CD4-positive, alpha-beta T cell treated with Interleukin-6 at 100 ng/mL for 8 hours (primary cell): ENCODE data around the gene LTBP1.

Experiments
- DNase-seq: peaks from one replicate; pipeline ENCODE4 v3.0.0-alpha.2; 2020; ENCODE audit warnings: mixed read lengths, low spot score

The LTBP1 gene

DNA sequence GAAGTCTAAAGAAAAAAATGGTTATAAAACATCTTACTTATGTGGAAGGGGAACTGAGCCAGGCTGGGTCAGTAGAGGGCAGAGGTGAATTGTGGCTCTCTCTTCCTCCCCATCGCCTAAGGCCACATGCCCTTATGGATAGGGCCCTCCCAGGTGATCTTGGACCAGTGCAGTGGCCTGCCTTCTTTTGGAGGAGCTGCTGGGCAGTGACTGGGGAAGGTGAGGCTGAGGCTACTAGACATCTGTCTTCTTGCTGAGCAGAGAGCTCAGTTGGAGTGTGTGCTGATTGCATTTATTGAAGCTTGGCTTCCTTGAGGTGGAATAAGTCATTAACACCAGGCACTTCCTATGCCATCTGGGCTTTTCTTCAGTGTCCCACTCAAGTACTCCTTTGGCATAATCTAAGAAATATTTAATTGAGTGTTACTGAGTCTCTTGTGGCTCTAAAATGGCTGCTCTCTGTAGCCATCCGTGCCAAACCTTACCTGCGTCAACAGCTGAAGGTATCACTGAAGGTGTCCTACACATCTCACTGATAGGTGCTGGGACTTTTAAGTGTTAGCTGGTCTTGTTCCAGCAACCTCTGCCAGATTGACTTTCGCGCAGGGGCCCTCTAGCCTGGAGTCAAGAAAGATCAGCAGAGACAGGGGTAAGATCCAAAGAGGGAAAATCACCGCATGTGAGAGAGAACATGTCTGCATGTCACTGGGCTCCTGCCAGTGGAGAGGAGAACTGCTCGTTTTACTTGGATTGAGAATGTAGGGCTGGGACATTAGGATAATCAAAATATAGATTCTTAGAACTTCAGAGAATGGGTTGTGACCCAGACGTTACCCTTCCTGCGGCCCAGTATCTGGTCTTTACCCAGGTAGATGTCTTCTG is 256.1 kb downstream of the LTBP1 start:
- DNase-seq, result no peak

DNA sequence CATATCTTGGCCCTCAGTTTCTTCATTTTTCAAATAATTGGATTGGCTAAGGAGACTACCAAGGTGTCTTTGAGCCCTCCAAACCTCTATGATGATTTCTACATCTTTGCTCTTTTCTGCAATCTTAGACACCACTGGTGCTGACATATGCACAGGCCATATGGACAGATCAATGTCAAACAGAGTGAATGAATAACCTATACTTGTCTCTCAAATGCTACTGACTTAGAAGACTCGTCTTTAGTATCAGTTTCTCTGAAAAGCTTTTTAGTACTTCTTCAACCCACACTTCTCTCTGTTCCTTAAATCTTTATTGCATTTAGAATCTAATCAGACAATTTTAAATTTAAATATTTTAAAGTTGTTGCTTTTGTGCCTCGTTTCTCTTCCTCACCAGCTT is 258.2 kb downstream of the LTBP1 start:
- no peak for DNase-seq

DNA sequence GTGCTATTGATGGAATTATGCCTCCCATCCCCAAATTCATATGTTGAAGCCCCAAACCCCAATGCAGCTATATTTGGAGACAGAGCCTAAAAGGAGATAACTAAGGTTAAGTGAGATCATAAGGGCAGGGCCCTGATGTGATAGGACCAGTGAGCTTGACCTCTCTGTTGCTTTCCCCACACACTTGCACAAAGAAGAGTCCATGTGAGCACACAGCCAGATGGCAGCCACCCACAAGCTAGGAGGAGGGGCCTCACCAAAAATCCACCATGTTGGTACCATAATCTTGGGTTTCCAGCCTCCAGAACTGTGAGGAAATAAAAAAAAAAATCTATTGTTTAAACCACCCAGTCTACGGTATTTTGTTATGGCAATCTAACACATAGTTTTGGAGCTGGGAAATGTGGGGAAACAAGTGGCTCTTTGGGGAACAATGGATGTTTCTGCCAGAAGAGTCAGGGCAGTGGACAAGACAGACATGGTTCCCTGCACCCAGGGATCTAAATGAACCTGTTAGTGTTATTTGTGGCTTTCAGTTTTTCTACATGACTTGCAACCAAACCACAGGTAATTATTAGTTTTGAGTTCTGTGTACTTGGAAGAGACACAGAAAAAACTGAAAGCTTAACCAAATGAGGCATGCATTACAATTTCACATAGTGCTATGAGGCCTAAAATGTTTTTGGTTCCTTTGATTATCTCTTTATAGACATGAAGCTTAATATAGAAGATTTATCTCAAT is 259.1 kb downstream of the LTBP1 start:
- DNase-seq, result no peak

DNA sequence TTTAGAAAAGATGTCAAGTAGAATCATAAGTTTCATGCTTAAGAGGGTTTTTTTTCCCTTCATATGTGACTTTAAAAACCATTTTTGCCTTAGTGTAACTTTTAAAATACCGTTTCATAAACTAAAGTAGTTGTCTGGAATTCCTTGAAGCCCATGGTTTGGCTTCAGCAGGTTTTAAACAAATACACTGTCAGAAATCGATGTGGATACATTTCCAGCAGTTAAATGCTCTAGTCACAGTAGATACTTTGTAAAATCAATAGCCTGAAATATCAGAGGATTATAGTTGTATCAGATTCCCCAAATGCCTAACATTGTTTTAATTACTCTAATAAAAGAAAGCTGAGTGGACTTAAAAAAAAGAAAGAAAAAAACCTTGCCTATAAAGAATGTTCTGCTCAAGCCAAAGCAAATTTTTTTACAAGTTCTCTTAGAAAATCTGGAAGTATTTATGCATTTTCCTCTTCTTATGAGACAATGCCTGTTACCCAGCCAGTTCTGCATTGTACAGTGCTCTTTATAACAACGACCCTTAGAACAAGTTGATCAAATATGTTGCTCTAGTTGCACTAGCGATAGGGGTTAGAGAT is 260.5 kb downstream of the LTBP1 start:
- DNase-seq, result no peak

GRCh38 chr2:33208400-33208799 is 261.6 kb downstream of the LTBP1 start:
- DNase-seq, result no peak

DNA sequence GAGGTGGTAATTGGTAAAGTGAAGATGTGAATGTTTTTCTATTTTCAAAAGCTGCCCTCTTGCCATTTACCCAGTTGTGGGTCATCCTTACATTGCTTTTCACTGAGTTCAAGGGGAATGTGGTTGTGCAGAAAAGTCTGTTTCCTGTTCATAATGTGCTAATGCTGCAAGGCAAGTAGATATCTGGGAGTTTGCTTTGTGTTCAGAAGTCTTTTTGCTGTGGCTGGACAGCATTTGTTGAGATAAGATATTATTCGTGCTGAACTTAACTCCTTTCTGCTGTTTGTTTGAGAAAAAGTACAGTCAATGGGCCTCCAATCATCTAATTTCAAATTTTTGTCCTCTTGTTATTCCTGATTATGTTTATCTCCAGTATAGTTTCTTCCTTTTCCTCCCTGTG is 263.2 kb downstream of the LTBP1 start:
- DNase-seq, result no peak

- DNase-seq, result no peak
Observed at GRCh38 chr2:33210626-33211025, 263.9 kb downstream of the LTBP1 start.

DNA sequence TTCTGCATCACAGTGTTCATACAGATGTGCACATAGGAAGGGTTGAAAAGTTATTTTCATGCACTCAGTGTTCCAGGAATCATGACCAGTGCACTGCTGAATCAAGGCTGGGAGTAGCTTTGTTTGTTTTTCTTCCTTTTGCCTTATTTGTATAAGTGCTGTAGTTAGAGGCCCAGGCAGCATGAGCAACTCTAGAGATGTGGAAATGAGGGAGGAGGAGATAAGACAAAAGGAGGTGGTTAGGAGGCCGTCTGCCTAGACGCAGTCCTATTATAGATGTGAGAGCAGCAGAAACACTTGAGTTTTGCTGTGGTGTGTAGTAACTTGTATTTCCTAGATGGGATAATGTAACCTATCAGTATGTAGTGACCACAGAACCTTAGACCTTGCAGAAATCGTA is 265.4 kb downstream of the LTBP1 start:
- DNase-seq, result no peak

DNA sequence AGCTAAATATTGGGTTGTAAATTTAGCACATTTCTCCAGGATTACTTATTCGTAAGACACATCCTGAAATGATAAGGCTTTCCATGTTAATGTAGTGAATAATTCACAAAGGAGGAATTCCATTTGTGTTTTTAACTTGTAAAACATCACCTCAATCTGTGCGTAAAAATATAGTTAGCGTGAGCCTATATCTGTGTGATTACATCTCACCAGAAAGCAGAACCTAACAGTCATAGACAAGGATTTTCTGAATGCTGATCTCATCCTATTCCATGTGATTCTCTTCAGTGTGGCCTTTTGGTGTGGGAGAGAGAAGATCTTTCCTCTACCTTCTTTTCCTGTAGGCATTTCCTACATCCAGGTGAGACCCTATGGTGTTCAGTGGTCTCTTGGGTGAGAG is 266.5 kb downstream of the LTBP1 start:
- no peak for DNase-seq

GRCh38 chr2:33213648-33214047 is 266.9 kb downstream of the LTBP1 start:
- DNase-seq, result no peak

DNA sequence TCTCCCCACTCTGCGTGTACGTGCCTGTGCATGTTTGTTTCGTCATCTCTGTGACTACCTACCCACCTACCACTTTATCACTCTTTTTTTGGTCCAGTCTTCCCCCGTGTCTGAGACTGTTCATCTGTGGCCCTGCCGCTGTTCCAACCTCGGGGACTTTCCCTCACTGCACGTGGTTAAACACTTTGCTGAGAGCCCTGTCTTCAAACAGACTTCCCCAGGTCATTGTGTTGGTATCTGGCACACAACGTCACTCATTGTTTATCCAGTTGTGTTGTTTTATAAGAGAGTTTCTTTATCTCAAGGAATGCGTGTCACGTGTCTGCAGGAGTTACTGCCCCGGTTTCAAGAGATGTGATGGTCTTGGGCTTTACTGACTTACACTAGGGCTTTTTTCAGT is 267.7 kb downstream of the LTBP1 start:
- DNase-seq, result no peak

DNA sequence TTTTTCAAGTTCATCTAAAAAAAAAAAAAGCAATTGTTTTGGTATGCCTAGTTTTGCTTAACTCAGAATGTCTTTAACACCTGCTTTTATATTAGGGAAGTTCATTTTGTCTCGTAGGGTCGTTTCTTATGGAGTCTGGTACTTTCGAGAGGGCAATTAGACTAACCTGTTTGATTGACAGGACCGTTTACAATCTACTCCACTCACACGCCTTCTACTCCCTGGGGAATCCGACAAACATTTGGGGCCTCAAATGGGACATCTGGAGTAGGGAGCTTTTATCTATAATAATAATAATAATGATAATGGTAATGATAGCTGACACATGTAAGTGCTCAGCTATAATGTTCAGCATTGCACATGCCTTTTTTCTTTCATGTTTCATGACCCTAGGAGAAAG is 268.1 kb downstream of the LTBP1 start:
- no peak for DNase-seq

DNA sequence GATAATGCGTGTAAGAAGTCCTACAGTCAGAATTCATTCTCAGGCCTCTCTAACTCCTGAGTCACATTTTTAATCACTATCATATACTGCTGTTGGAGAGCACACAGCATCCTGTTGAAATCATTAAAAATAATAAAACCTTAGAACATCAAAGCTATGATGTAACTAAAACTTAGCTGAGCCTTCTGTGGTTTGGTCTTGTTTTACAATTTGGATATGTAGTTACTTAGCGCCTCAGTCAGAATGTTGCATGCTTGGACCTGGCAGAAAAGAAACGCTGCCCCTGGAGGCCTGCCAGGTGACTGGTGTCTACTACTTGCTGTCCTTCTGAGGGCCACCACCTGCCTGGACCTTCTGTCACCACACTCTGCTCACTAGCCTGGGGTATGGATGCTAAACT is 268.5 kb downstream of the LTBP1 start:
- DNase-seq, result no peak

- DNase-seq, result no peak
Observed at GRCh38 chr2:33215983-33216382, 269.2 kb downstream of the LTBP1 start.

DNA sequence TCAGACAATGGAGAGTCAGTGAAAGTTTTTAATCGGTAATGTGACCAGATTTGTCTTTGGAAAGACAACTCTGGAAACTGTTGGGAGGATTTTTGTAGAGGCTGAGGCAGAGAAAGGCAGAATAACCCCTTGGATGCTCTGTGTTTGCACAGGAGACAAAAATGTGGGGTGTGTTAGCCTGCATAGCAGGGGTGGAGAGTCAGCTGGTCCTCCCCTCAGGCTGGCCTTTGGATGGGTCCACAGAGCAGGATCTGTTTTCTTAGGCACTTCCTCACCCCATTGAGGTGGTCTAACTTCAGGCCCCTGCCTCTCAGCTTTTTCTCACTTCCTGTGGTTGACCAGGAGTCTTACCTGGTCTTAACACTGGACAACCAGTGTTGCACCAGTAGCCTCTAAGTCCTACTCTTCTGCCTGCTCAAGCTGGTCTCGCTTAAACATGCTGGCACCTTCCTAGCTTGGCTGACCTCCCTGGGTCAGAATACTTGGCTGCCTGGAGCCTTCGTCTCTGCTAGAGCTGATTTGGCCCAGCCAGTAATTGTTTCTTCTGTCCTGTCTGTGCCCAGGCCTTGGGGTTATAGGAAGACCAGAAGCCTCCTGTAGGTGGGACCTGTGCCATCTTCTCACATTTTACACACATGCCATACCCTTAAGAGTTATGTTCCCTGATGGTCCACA is 269.9 kb downstream of the LTBP1 start:
- no peak for DNase-seq

DNA sequence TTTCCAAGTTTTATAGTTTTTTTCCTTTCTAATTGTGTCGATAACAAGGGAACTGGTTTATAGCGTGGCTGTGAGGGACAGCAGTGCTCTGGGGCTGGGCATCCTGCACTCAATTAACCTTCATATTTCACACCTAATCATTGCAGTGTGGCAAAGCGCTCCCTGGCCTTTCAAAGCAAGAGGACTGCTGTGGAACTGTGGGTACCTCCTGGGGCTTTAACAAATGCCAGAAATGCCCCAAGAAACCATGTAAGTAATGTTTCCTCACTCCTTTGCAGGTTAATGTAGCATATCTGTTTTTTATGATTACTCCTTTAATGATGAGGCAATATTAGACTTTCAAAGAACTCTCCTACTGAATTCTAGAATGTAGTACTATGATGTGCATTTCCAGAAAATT is 270.7 kb downstream of the LTBP1 start:
- DNase-seq, result no peak

- DNase-seq, result no peak
Observed at GRCh38 chr2:33219114-33219513, 272.4 kb downstream of the LTBP1 start.

- no peak for DNase-seq
Observed at GRCh38 chr2:33219850-33220275, 273.1 kb downstream of the LTBP1 start.

DNA sequence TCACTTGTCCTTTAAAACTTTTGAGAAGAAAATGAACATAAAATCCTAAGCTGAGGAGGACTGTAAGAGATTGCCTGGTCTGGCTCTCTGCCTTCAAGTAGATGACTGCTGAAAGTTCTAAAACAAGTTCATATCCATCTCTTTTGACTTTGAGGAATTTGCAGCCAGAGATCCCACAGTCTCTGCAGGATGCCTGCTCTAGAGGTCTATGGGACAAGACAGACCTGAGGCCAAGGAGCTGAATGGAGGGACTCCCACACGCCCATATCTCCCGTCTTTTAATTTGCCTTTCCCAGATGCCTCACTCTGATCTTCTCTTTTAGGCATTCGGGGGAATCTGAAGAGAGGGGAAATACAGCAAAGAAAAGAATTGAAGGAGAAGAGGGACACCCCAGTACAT is 273.8 kb downstream of the LTBP1 start:
- no peak for DNase-seq

DNA sequence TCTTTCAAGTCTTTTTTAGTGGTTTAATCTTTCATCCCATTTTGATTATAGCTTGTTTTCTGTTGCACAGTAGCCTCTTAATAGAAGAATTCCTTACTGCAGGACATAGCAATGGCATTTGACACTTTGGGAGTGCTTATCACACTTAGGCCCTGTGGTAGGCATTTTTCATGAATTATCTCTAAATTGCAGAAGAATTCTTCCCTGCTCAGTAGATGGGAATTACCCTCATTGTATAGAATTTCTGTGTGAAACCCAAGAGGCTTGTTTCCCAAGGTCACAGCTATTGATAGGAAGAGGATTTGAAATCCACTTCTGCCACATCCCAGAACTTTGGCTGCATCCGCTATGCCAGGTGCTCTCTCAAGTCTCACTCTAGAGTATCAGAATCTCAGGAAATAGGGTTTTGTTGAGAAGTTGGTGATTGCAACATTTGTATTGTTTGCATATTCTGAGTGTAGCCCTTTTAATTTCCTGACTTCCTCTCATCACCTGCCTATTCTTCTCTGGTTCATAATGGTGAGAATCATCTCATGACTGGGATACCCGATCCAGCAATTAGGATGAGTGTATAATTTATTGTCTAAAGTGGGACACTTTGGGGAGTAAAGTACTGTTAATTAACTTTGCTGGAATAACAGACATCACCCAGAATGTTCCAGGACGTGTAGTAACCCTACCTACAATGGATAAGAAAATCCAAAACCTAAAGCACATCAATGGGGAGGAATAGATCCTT is 274.5 kb downstream of the LTBP1 start:
- no peak for DNase-seq

- DNase-seq, result no peak
Observed at GRCh38 chr2:33222309-33222708, 275.6 kb downstream of the LTBP1 start.

GRCh38 chr2:33223856-33224255 is 277.1 kb downstream of the LTBP1 start:
- no peak for DNase-seq
